GM20000 (cell line): Measurements from ENCODE around the gene MICAL3.

Experiments
- DNase-seq: peaks from one replicate; pipeline ENCODE4 v3.0.0; 2012; ENCODE audit warnings: low spot score
- CTCF ChIP-seq: IDR thresholded peaks from 2 replicates; pipeline ENCODE4 v1.5.1; 2012; ENCODE audit warnings: mild to moderate bottlenecking, control low read depth; ENCODE audit errors: extremely low read depth, missing control alignments

The MICAL3 gene

GRCh38 chr22:18062421-18062820 is 38.1 kb upstream of the MICAL3 start:
- DNase-seq: no peak
- no peak for TF ChIP-seq CTCF

GRCh38 chr22:18060646-18061620 is 36.6 kb upstream of the MICAL3 start:
- TF ChIP-seq CTCF: no peak
- no peak for DNase-seq

- no peak for TF ChIP-seq CTCF
- DNase-seq: no peak
These were observed 35.6 kb upstream of the MICAL3 start for GRCh38 chr22:18059991-18060390.

GRCh38 chr22:18059473-18059872 is 35.1 kb upstream of the MICAL3 start:
- no peak for DNase-seq
- TF ChIP-seq CTCF: no peak

- DNase-seq: no peak
- TF ChIP-seq CTCF: no peak
These were observed 34.7 kb upstream of the MICAL3 start for GRCh38 chr22:18059094-18059417.

- DNase-seq: no peak
- no peak for TF ChIP-seq CTCF
These were observed 34.2 kb upstream of the MICAL3 start for GRCh38 chr22:18058371-18059093.

- no peak for TF ChIP-seq CTCF
- peak; percentile 78 for DNase-seq
These were observed 33.3 kb upstream of the MICAL3 start for GRCh38 chr22:18057568-18058209.
